NT2/D1 (cell line): ENCODE results near the gene CYB561D1.

Experiments
- DNase-seq: peaks from one replicate; pipeline ENCODE4 v3.0.0-alpha.2; 2011; ENCODE audit warnings: low read depth, low spot score
- H3K27me3 ChIP-seq: 2 replicates; pipeline ENCODE4 v1.6.0; 2011; ENCODE audit warnings: mild to moderate bottlenecking; ENCODE audit not compliant: insufficient read length, insufficient read depth
- H3K36me3 ChIP-seq: 2 replicates; pipeline ENCODE4 v1.6.1; 2011; ENCODE audit warnings: mild to moderate bottlenecking, low read length, mixed read lengths; ENCODE audit not compliant: insufficient read depth, insufficient read length
- H3K4me1 ChIP-seq: 2 replicates; pipeline ENCODE4 v1.5.1; 2011; ENCODE audit not compliant: insufficient read depth, insufficient read length
- H3K4me3 ChIP-seq: 2 replicates; pipeline ENCODE4 v1.5.1; 2011; ENCODE audit warnings: low read depth; ENCODE audit not compliant: insufficient read length
- H3K9ac ChIP-seq: 2 replicates; pipeline ENCODE4 v1.6.0; 2011; ENCODE audit warnings: low read depth; ENCODE audit not compliant: insufficient read length
- H3K9me3 ChIP-seq: 2 replicates; pipeline ENCODE4 v1.5.1; 2011; ENCODE audit warnings: mild to moderate bottlenecking, low read length; ENCODE audit not compliant: insufficient read depth
- SUZ12 ChIP-seq: IDR thresholded peaks from 2 replicates; pipeline ENCODE4 v1.6.1; 2011; ENCODE audit not compliant: insufficient read length, insufficient read depth; ENCODE audit errors: extremely low read depth
- YY1 ChIP-seq: IDR thresholded peaks from 2 replicates; pipeline ENCODE4 v1.6.1; 2011; ENCODE audit not compliant: insufficient read length, insufficient read depth
- ZNF274 ChIP-seq: IDR thresholded peaks from 2 replicates; pipeline ENCODE4 v1.6.1; 2011; ENCODE audit warnings: mild to moderate bottlenecking, low read depth, low read length

CYB561D1 gene

DNA sequence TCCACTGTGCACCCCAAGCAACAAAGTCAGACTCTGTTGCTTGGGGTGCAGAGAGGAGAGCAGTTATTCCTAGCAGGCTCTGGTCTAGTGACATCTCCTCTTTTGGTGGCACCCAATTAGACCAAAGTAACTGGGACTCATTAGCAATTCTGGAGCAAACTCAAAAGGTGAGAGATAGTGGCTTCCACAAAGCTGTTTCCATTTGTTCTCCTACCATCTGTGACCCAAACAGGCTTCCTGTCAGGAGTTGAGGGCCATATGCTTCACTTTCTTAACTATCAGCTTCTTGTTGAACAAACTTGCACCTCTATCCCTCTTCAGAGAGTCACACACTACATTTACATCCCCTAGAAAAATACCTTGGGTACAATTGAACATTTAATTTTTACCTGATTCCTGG, 11.7 kb upstream of the CYB561D1 start:
- H3K27me3 ChIP-seq, result peaks cover 9% of the 10 kb centered on the region
- no peak overlapping the region for H3K9ac ChIP-seq
- no peak overlapping the region for H3K4me3 ChIP-seq
- H3K36me3 ChIP-seq, result peaks cover 16% of the 10 kb centered on the region
- no peak for DNase-seq
- TF ChIP-seq SUZ12 (no peak), YY1 (no peak), ZNF274 (no peak)
- peaks cover 12% of the 10 kb centered on the region for H3K4me1 ChIP-seq
- H3K9me3 ChIP-seq, result no peaks in the 10 kb centered on the region

DNA sequence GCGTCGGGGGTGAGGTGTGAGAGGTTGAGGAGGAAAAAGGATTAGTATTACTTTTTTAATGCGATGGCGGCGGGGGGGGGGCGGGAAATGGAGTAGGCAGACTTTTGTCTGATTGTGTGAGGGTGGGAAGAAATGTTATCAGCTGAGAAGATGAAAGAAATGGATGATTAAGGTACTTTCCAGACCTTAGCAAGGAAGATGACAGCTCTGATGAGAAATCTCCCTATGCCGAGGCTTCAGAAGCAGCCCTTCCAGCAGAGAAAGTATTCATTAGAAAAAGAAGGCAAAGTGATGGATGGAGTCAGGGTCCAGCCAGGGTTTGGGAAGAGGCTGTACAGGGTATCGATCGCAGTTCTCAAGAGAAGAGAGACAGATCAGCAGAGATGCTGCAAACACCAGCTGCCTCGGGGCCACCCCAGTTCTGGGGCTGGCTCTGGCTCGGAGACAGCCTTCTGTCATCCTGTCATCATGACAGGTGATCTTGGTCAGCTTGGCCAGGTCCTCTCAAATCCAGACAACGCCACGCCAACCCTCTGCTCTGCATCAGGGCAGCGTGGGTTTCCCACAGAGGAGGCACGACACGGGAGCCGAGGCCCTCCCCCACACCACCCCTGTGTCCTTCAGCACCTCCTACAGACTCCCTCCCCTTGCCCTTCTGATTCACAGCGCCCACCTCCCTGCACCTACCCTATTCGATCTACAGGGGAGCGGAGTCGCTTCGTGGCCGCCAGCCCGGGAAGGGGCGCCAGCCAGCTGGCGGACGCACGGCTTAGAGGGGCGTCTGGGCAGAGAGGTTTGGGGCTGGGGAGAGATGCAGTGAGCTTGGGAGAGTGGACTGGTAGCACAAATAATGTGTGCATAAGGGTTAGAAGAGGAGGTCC, 10.9 kb upstream of the CYB561D1 start:
- Histone ChIP-seq H3K4me3 (peak overlapping the region; percentile 65), H3K4me1 (peaks cover 13% of the 10 kb centered on the region), H3K9me3 (no peaks in the 10 kb centered on the region), H3K27me3 (peaks cover 9% of the 10 kb centered on the region), H3K9ac (peak overlapping the region; percentile 70), H3K36me3 (peaks cover 24% of the 10 kb centered on the region)
- TF ChIP-seq SUZ12, result no peak
- TF ChIP-seq YY1, result no peak
- no peak for TF ChIP-seq ZNF274
- DNase-seq, result no peak

DNA sequence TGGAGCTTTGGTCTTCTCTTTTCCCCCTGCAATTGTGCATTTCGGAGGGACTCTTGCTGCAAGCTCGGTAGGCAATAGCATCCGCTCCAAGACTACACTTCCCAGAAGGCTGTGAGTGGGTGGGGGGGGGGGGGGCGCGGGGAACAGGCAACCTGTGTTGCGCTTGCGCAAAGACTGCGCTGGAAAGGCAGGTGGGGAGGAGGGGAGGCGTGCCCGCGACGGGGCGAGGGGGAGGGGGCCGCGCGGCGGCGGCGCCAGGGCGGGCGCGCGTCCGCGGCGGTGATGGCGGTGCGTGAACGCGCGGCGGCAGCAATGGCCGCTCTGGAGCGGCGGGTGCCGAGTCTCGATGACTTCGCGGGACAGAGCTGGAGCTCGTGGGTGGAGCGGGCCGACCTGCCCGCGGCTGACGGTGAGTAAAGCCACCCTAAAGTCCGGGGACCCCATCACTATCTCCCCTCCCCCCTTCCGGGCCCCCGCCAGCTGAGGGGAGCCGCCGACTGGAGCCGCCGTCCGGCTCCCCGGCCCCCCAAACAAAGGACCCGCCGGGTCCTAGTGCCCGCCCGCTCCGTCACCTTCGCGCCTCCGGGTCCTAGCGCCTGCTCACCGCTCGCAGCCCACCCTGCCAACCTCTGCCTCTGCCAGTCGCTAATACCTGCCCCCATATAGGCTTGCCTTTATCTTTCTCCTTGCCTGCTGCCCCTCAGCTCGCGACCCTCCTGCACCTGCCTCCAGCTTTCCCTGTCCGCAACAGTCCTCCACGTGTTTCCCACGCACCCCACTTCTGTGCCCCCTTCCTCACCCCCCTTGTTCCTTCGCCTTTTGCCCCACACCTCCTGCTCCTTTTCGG, 10.0 kb upstream of the CYB561D1 start, which contains the start of gene ATXN7L2:
ATXN7L2 (plus strand) TSS at position 234 of the 847 bp plus-strand sequence; CDS start at position 283, 49 bp downstream.
- no peaks in the 10 kb centered on the region for H3K9me3 ChIP-seq
- H3K9ac ChIP-seq, result peak within 1 kb of the TSS; percentile 93
- H3K4me3 ChIP-seq, result peak within 1 kb of the TSS; percentile 83
- peaks cover 13% of the 10 kb centered on the region for H3K4me1 ChIP-seq
- TF ChIP-seq YY1 (peak; percentile 71), ZNF274 (no peak), SUZ12 (no peak)
- DNase-seq, result peak; percentile 77
- H3K36me3 ChIP-seq, result peaks cover 32% of the 10 kb centered on the region
- peaks cover 9% of the 10 kb centered on the region for H3K27me3 ChIP-seq

DNA sequence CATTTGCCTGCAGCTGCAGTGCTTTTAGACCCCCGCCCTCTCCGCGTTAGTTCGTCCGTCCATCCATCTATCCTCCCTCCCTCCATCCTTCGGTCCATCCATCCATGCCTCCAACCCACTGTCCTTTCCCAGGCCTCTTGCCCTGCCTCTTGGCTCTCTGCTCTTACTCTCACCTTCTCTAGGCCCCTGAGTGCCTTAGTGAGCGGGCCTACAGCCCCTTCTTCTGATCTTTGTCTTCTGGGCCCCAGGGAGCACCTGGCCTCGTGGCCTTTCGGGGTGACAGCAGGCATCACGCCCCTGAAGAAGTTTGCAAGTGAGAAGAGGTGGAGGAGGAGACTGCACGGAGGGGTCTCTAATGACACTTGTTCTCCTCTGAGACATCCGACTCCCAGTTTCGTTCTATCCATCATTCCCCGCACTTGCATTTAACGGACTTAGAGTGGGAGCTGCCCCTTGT, 9.3 kb upstream of the CYB561D1 start:
- Histone ChIP-seq H3K9me3 (no peaks in the 10 kb centered on the region), H3K4me3 (peak overlapping the region; percentile 83), H3K4me1 (peaks cover 13% of the 10 kb centered on the region), H3K9ac (peak overlapping the region; percentile 93), H3K36me3 (peaks cover 39% of the 10 kb centered on the region), H3K27me3 (peaks cover 9% of the 10 kb centered on the region)
- TF ChIP-seq YY1 (no peak), ZNF274 (no peak), SUZ12 (no peak)
- no peak for DNase-seq

GRCh38 chr1:109485001-109485400, 8.9 kb upstream of the CYB561D1 start:
- Histone ChIP-seq H3K4me3 (peak overlapping the region; percentile 83), H3K9ac (peak overlapping the region; percentile 93), H3K9me3 (no peaks in the 10 kb centered on the region), H3K36me3 (peaks cover 44% of the 10 kb centered on the region), H3K4me1 (peaks cover 13% of the 10 kb centered on the region), H3K27me3 (peaks cover 9% of the 10 kb centered on the region)
- no peak for TF ChIP-seq SUZ12
- no peak for TF ChIP-seq YY1
- TF ChIP-seq ZNF274, result no peak
- DNase-seq, result no peak

- no peaks in the 10 kb centered on the region for H3K9me3 ChIP-seq
- H3K4me1 ChIP-seq, result peaks cover 13% of the 10 kb centered on the region
- H3K4me3 ChIP-seq, result no peak overlapping the region
- DNase-seq, result no peak
- TF ChIP-seq SUZ12 (no peak), YY1 (no peak), ZNF274 (no peak)
- H3K9ac ChIP-seq, result no peak overlapping the region
- H3K36me3 ChIP-seq, result peaks cover 65% of the 10 kb centered on the region
- peaks cover 3% of the 10 kb centered on the region for H3K27me3 ChIP-seq
Observed at GRCh38 chr1:109487261-109487660, 6.6 kb upstream of the CYB561D1 start.
